ENCODE measurements around the gene FURIN.

- TF ChIP-seq CTCF (IDR thresholded peaks at IDR 0.05): no peak
- TF ChIP-seq HOXB13 (CRISPR knock-in tag; IDR thresholded peaks at IDR 0.05; ENCODE audit: low read depth): no peak
- no peak for TF ChIP-seq USF2 (IDR thresholded peaks at IDR 0.05)
- no peak for TF ChIP-seq MAZ (IDR thresholded peaks at IDR 0.05; ENCODE audit: borderline replicate concordance, low read depth, low read length)
- no peak for TF ChIP-seq CHD2 (IDR thresholded peaks at IDR 0.05; ENCODE audit: low read length, partially characterized antibody)
- no peak for TF ChIP-seq CEBPB (IDR thresholded peaks at IDR 0.05)
- TF ChIP-seq POLR2AphosphoS2 (conservative IDR thresholded peaks at IDR 0.05; ENCODE audit: low read length): no peak
- TF ChIP-seq KDM1A (IDR thresholded peaks at IDR 0.05; ENCODE audit: low read depth): no peak
- no peak for TF ChIP-seq JUNB (IDR thresholded peaks at IDR 0.05)
- TF ChIP-seq EHMT2 (IDR thresholded peaks at IDR 0.05; ENCODE audit: low read depth): no peak
Measured at GRCh38 chr15:90876512-90877170, 8.3 kb downstream of the FURIN start.
